Activated naive CD8-positive, alpha-beta T cell treated with anti-CD3 and anti-CD28 coated beads, Interleukin-2, amount 10 ng/mL, durations not matched to agents 7 days and 5 days (primary cell): Measurements from ENCODE around the gene CAPZA3. TPM values are rescaled to one million over a fixed set of nuclear protein-coding genes. Genes with fewer than 3 reads are reported as not detected.
"Not testable (repeated sequence)": the region's sequence is repeated elsewhere in the genome, so short reads cannot be mapped to it uniquely, and the experiment has no call there.

Experiments used
- ATAC-seq: fragments of 150-1000 bp; cut with Tn5 transposase; one replicate; pipeline ENCODE4 v1.10.0; 2021; ENCODE audit warnings: low read depth, moderate library complexity
- POLR2A ChIA-PET: fragments of 350-600 bp; sonication (Branson Sonifier 250); formaldehyde crosslinking; loops from one replicate; lab custom pipeline; 2021; ENCODE audit warnings: antibody characterized with exemption; lab: Charles Lee
- DNase-seq: peaks from one replicate; pipeline ENCODE4 v3.0.0; 2021
- H3K27ac Mint-ChIP-seq: one replicate; pipeline ENCODE4 v1.8.0; 2022; ENCODE audit warnings: mild to moderate bottlenecking, mixed read lengths
- H3K27me3 Mint-ChIP-seq: one replicate; pipeline ENCODE4 v1.8.0; 2022; ENCODE audit warnings: mild to moderate bottlenecking, moderate library complexity, mixed read lengths
- H3K36me3 Mint-ChIP-seq: one replicate; pipeline ENCODE4 v1.8.0; 2021; ENCODE audit warnings: mild to moderate bottlenecking, mixed read lengths
- H3K4me1 Mint-ChIP-seq: one replicate; pipeline ENCODE4 v1.8.0; 2021; ENCODE audit warnings: mixed read lengths
- H3K4me3 Mint-ChIP-seq: one replicate; pipeline ENCODE4 v1.8.0; 2022; ENCODE audit warnings: mild to moderate bottlenecking, moderate library complexity, mixed read lengths
- H3K9me3 Mint-ChIP-seq: one replicate; pipeline ENCODE4 v1.8.0; 2021; ENCODE audit warnings: mixed read lengths
- total RNA-seq, 2 experiments: library from RNA; stranded (reverse); gene quantifications; one replicate each; pipeline ENCODE4 v1.2.3, GENCODE V29; 2021

Gene CAPZA3
- total RNA-seq, 2 experiments from 2014 or later = not detected

GRCh38 chr12:18723752-18724151 is 14.2 kb upstream of the CAPZA3 start:
- Mint-ChIP-seq H3K36me3 (no peaks in the 10 kb centered on the region), H3K27ac (no peak overlapping the region), H3K4me3 (no peak overlapping the region), H3K9me3 (peaks cover 7% of the 10 kb centered on the region), H3K4me1 (no peaks in the 10 kb centered on the region), H3K27me3 (no peaks in the 10 kb centered on the region)
- DNase-seq (no peak), ATAC-seq (no peak)
- POLR2A ChIA-PET = no interaction called here

- POLR2A ChIA-PET = no interaction called here
- no peak for ATAC-seq
- no peaks in the 10 kb centered on the region for H3K27me3 Mint-ChIP-seq
- H3K9me3 Mint-ChIP-seq = peaks cover 2% of the 10 kb centered on the region
- H3K36me3 Mint-ChIP-seq = no peaks in the 10 kb centered on the region
- no peak overlapping the region for H3K4me3 Mint-ChIP-seq
- DNase-seq = no peak
- no peaks in the 10 kb centered on the region for H3K4me1 Mint-ChIP-seq
- H3K27ac Mint-ChIP-seq = no peak overlapping the region
Measured at GRCh38 chr12:18731156-18731555, 6.8 kb upstream of the CAPZA3 start.

DNA sequence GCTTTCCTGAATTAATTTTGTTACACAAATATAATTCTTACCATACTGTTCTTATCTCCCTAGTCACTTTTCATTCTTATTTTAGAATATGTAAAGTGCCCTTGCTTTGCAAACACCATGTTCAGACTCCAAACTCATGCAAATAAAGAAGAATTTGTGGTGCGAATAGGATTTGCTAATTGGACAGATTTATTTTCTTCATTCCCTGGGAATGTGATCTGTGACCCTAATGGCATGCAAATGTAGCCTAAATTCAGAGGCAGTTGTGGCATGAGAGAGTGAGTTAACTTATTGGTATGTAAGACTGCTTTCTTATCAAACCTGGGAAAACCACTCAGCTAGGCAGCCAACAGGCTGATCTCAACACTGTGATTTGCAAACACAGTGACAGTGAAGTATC is 10.0 kb downstream of the CAPZA3 start:
- Mint-ChIP-seq H3K27ac (no peak overlapping the region), H3K27me3 (no peaks in the 10 kb centered on the region), H3K9me3 (peaks cover 2% of the 10 kb centered on the region), H3K36me3 (no peaks in the 10 kb centered on the region), H3K4me3 (no peak overlapping the region), H3K4me1 (no peaks in the 10 kb centered on the region)
- DNase-seq = no peak
- ATAC-seq = no peak
- POLR2A ChIA-PET = no interaction called here

GRCh38 chr12:18749386-18749957 is 11.6 kb downstream of the CAPZA3 start:
- H3K36me3 Mint-ChIP-seq = no peaks in the 10 kb centered on the region
- no peak for ATAC-seq
- H3K9me3 Mint-ChIP-seq = peaks cover 2% of the 10 kb centered on the region
- no peaks in the 10 kb centered on the region for H3K27me3 Mint-ChIP-seq
- DNase-seq = no peak
- H3K4me3 Mint-ChIP-seq = no peak overlapping the region
- H3K27ac Mint-ChIP-seq = no peak overlapping the region
- POLR2A ChIA-PET = no interaction called here
- no peaks in the 10 kb centered on the region for H3K4me1 Mint-ChIP-seq

GRCh38 chr12:18750085-18750484 is 12.2 kb downstream of the CAPZA3 start:
- POLR2A ChIA-PET = no interaction called here
- peaks cover 2% of the 10 kb centered on the region for H3K9me3 Mint-ChIP-seq
- H3K4me3 Mint-ChIP-seq = no peak overlapping the region
- no peak overlapping the region for H3K27ac Mint-ChIP-seq
- no peak for DNase-seq
- no peaks in the 10 kb centered on the region for H3K4me1 Mint-ChIP-seq
- ATAC-seq = no peak
- H3K27me3 Mint-ChIP-seq = no peaks in the 10 kb centered on the region
- H3K36me3 Mint-ChIP-seq = no peaks in the 10 kb centered on the region

- no peak overlapping the region for H3K4me3 Mint-ChIP-seq
- ATAC-seq (no peak), DNase-seq (no peak)
- H3K27ac Mint-ChIP-seq = no peak overlapping the region
- H3K27me3 Mint-ChIP-seq = no peaks in the 10 kb centered on the region
- peaks cover 2% of the 10 kb centered on the region for H3K9me3 Mint-ChIP-seq
- H3K4me1 Mint-ChIP-seq = no peaks in the 10 kb centered on the region
- no peaks in the 10 kb centered on the region for H3K36me3 Mint-ChIP-seq
- POLR2A ChIA-PET = no interaction called here
Measured at GRCh38 chr12:18751866-18752265, 13.9 kb downstream of the CAPZA3 start.

DNA sequence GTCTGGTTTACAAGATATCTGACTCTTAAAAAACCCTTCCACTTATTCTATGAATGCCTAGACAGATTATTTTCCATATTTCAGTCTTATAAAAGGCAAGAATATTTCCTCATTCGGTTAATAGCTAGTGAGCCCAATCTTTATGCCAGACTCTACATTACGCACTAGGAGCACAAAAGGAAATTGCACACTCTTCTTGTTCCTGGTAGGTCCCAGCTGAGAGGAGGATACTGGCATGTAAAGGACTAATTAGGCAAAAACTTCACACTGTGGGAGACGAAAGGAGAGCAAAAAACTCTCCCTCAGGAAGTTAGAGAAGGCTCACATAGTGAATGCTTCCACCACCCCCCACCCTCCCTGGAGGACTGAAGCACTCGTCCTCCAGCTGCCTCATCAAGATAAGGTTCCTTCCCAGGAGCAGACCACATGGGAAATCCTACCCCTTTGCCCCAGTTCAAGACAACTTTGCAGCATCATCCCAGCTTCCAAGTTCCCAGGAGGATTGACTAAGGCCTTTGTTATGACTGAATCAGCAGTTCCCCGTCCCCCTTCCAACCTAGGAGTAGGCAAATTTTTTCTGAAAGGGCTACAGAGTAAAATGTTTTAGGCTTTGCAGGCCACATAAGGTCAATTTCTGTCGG is 14.5 kb downstream of the CAPZA3 start:
- Mint-ChIP-seq H3K27ac (no peak overlapping the region), H3K4me3 (no peak overlapping the region), H3K36me3 (no peaks in the 10 kb centered on the region), H3K9me3 (peaks cover 2% of the 10 kb centered on the region), H3K27me3 (no peaks in the 10 kb centered on the region), H3K4me1 (no peaks in the 10 kb centered on the region)
- ATAC-seq (no peak), DNase-seq (no peak)
- POLR2A ChIA-PET = no interaction called here

- Mint-ChIP-seq H3K27me3 (no peaks in the 10 kb centered on the region), H3K4me3 (no peak overlapping the region), H3K27ac (no peak overlapping the region), H3K4me1 (no peaks in the 10 kb centered on the region), H3K9me3 (peaks cover 2% of the 10 kb centered on the region), H3K36me3 (no peaks in the 10 kb centered on the region)
- no peak for DNase-seq
- POLR2A ChIA-PET = no interaction called here
- no peak for ATAC-seq
Measured at GRCh38 chr12:18752947-18753346, 15.0 kb downstream of the CAPZA3 start.

DNA sequence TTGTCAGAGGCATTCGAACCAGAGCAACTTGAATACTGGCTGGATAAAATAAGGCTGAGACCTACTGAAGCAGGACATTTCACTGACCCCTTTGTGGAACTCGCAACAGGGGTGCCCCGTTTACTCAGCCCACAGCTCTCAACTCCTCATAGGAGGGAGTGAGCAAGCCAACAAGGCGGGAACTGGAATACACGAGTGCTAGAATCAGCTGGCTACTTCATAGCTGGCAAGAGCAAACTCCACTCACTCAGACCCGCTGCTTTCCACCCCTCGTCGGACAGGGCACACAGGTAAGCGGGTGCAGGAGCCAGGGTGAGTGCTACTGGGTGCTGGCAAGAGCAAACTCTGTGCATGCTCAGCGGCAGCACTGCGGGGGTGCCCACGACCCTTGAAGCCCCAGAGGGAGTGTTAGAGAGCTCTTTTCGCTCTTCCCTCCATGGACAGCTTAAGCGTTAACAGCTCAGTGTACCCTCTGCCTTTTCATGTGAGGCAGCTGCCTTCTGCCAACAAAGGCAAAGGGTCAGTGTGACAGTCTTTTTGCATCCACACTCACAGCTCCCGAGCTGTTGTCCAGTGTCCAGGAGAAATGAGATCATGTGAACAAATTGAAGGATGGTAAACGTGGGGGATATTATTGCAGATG is 15.7 kb downstream of the CAPZA3 start:
- DNase-seq (no peak), ATAC-seq (no peak)
- Mint-ChIP-seq H3K27me3 (no peaks in the 10 kb centered on the region), H3K4me3 (no peak overlapping the region), H3K36me3 (no peaks in the 10 kb centered on the region), H3K27ac (no peak overlapping the region), H3K4me1 (no peaks in the 10 kb centered on the region), H3K9me3 (peaks cover 2% of the 10 kb centered on the region)
- POLR2A ChIA-PET = no interaction called here

DNA sequence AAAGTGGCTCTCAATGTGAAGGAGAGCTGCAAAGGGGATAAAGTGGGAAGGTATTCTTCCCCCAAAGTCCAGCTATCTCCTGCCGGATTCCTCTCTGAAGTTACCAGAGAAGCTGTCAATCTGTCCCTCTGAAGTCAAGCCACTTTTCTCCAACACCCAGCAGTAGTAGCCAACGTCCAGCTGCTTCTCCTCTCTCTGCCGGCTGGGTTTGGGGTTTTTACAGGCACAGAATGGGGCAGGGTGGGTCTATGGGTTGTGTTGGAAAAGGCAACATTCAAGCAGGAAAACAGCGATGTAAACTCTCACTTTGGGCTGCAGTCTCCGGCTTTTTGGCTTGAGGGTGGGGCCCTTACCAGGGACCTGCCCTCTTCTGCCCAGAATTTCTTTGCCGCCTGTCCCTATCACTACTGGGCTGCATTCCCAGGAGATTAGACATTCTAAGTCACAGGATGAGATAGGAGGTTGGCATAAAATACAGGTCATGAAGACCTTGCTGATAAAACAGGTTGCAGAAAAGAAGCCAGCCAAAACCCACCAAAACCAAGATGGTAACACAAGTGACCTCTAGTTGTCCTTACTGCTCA is 16.3 kb downstream of the CAPZA3 start:
- H3K4me1 Mint-ChIP-seq = no peaks in the 10 kb centered on the region
- POLR2A ChIA-PET = no interaction called here
- H3K36me3 Mint-ChIP-seq = no peaks in the 10 kb centered on the region
- H3K27me3 Mint-ChIP-seq = no peaks in the 10 kb centered on the region
- peaks cover 2% of the 10 kb centered on the region for H3K9me3 Mint-ChIP-seq
- H3K27ac Mint-ChIP-seq = no peak overlapping the region
- DNase-seq = no peak
- H3K4me3 Mint-ChIP-seq = no peak overlapping the region
- ATAC-seq = no peak

GRCh38 chr12:18755341-18755740 is 17.4 kb downstream of the CAPZA3 start:
- H3K27ac Mint-ChIP-seq = no peak overlapping the region
- H3K36me3 Mint-ChIP-seq = no peaks in the 10 kb centered on the region
- H3K4me3 Mint-ChIP-seq = no peak overlapping the region
- DNase-seq (no peak), ATAC-seq (no peak)
- no peaks in the 10 kb centered on the region for H3K9me3 Mint-ChIP-seq
- POLR2A ChIA-PET = no interaction called here
- H3K27me3 Mint-ChIP-seq = no peaks in the 10 kb centered on the region
- no peaks in the 10 kb centered on the region for H3K4me1 Mint-ChIP-seq

DNA sequence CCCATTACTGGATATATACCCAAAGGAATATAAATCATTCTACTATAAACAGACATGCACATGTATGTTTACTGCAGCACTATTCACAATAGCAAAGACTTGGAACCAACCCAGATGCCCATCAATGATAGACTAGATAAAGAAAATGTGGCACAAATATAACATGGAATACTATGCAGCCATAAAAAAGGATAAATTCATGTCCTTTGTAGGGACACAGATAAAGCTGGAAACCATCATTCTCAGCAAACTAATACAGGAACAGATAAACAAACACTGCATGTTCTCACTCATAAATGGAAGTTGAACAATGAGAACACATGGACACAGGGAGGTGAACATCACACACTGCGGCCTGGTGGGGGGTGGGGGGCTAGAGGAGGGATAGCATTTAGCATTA is 28.6 kb downstream of the CAPZA3 start:
- H3K4me3 Mint-ChIP-seq, H3K4me1 Mint-ChIP-seq, H3K27ac Mint-ChIP-seq, ATAC-seq, POLR2A ChIA-PET, DNase-seq, H3K36me3 Mint-ChIP-seq, H3K27me3 Mint-ChIP-seq: not testable (repeated sequence)
- peaks cover 14% of the 10 kb centered on the region for H3K9me3 Mint-ChIP-seq

- POLR2A ChIA-PET = no interaction called here
- Mint-ChIP-seq H3K27me3 (no peaks in the 10 kb centered on the region), H3K9me3 (peaks cover 3% of the 10 kb centered on the region), H3K4me1 (no peaks in the 10 kb centered on the region), H3K27ac (no peak overlapping the region), H3K36me3 (no peaks in the 10 kb centered on the region), H3K4me3 (no peak overlapping the region)
- ATAC-seq = no peak
- no peak for DNase-seq
Measured at GRCh38 chr12:18782827-18783226, 44.9 kb downstream of the CAPZA3 start.

DNA sequence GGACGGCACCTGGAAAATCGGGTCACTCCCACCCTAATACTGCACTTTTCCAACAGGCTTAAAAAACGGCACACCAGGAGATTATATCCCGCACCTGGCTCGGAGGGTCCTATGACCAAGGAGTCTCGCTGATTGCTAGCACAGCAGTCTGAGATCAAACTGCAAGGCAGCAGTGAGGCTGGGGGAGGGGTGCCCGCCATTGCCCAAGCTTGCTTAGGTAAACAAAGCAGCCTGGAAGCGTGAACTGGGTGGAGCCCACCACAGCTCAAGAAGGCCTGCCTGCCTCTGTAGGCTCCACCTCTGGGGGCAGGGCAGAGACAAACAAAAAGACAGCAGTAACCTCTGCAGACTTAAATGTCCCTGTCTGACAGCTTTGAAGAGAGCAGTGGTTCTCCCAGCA is 47.5 kb downstream of the CAPZA3 start:
- H3K27ac Mint-ChIP-seq, H3K27me3 Mint-ChIP-seq, DNase-seq, H3K4me1 Mint-ChIP-seq, ATAC-seq, H3K9me3 Mint-ChIP-seq, H3K36me3 Mint-ChIP-seq, POLR2A ChIA-PET, H3K4me3 Mint-ChIP-seq: not testable (repeated sequence)
